Measurements from ENCODE around the gene PREP. TPM values are rescaled to one million over a fixed set of nuclear protein-coding genes. Genes with fewer than 3 reads are reported as not detected.

The PREP gene
- total RNA-seq, 2 donors from 2014 or later: 26.2 to 27.8 TPM

DNA sequence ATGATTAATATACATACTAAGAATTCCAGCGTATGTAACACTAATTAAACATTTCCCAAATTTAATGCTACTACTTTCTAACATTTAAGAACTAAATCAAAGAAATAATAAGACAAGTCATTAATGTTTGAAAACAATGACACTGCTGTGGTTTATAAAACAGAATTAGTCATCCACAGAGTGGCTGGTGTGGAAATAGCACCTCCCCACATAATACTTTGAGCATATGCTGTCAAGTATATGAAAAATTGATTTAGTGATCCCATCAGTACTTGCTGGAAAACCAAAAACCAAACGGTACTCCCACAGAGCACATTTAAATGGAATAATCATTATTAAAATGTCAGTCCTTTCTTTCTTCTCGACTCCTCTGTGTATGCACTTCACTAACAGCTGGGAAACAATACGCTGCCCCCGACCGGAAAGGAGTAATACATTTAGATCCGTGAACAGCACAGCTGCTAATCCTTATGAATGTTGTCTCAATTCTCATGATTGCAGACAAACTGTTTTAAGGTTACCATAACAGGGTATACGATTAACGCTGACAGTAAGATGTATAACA lies 78.4 kb downstream of the PREP start:
- H3K9me3 ChIP-seq (ENCODE audit: control insufficient read depth, low read length, poor library complexity, severe bottlenecking): no peaks in the 10 kb centered on the region
- H3K36me3 Mint-ChIP-seq (ENCODE audit: low read depth): peaks cover 11% of the 10 kb centered on the region
- H3K4me3 Mint-ChIP-seq: no peak overlapping the region
- ATAC-seq (no peak), DNase-seq (no peak)
- H3K4me1 Mint-ChIP-seq: peaks cover 4% of the 10 kb centered on the region
- no peak overlapping the region for H3K27ac Mint-ChIP-seq
- no peaks in the 10 kb centered on the region for H3K27me3 Mint-ChIP-seq

DNA sequence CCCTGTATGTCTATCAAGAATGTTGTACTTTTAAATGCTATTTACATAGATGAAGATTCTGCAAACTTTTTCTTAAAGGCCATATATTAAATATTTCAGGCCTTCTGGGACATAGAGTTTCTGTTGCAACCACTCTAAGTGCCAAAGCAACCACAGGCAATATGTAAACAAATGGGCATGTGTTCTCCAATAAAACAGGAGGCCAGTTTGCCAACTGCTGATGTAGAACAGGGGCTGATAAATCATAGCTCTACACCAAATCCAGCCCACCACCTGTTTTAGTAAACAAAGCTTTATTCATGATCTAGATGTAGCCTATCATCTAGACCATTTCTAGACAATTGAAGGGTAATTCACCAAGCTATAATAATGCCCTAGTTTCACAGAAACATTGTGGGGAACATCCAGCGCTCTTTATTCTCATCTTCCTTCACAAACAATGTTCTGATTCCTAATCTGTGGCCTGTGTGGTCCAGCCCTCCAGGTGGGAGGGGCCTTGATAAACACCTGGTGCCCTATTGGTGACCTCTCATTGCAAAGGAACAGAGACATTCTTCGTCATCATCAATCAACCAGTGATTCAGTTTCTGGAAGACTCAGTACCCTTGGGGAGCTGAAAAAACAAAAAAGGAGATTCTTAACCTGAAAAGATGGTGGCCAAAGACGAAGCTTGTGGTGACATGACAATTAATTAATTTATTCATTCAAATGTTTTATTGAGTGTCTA lies 80.2 kb downstream of the PREP start:
- ATAC-seq: no peak
- H3K27me3 Mint-ChIP-seq: no peaks in the 10 kb centered on the region
- no peak overlapping the region for H3K4me3 Mint-ChIP-seq
- peaks cover 7% of the 10 kb centered on the region for H3K4me1 Mint-ChIP-seq
- H3K27ac Mint-ChIP-seq: peak overlapping the region; percentile 70
- H3K9me3 ChIP-seq (ENCODE audit: control insufficient read depth, low read length, poor library complexity, severe bottlenecking): no peaks in the 10 kb centered on the region
- no peak for DNase-seq
- peaks cover 12% of the 10 kb centered on the region for H3K36me3 Mint-ChIP-seq (ENCODE audit: low read depth)

DNA sequence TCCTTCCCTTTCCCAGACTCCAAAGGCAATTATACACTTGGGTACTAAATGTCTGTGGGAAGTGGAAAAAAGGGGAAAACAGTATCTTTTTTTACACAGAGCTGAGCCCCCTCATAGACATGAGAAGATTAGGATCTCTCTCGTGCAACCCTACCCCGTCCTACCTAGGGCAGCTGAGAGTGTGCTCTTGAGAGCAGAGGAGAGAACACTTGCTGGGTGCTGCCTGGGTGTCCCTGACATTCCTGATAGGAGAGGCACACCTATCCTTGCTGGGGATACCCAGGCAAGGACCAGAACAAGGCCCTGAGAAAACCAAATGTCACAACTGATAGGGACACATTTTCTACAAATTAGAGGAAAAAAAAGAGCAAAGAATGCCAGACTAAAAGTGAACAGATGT lies 81.2 kb downstream of the PREP start:
- no peak for ATAC-seq
- peak overlapping the region; percentile 70 for H3K27ac Mint-ChIP-seq
- H3K9me3 ChIP-seq (ENCODE audit: control insufficient read depth, low read length, poor library complexity, severe bottlenecking): no peaks in the 10 kb centered on the region
- peaks cover 5% of the 10 kb centered on the region for H3K4me1 Mint-ChIP-seq
- no peaks in the 10 kb centered on the region for H3K27me3 Mint-ChIP-seq
- no peak overlapping the region for H3K4me3 Mint-ChIP-seq
- peaks cover 12% of the 10 kb centered on the region for H3K36me3 Mint-ChIP-seq (ENCODE audit: low read depth)
- DNase-seq: no peak

DNA sequence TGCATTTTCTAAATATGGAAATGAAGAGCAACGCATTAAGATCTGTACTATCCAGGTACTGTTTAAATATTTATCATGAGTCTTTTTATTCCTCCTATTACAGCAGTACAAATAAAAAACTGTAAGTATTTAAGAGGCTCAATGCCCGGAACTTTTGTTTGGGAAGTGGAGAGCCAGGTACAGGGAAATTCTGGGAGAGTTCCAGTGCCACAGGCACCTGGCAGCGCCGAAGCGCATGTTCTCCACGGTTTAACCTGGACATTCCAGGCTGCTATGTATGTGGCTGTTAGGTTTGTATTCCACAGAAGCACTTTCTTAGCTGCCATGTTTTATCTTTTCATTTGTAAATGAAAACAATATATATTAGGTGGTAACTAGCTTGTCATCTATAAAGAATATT lies 81.7 kb downstream of the PREP start:
- no peak for DNase-seq
- Mint-ChIP-seq H3K27ac (no peak overlapping the region), H3K27me3 (no peaks in the 10 kb centered on the region), H3K4me3 (no peak overlapping the region), H3K4me1 (peaks cover 5% of the 10 kb centered on the region), H3K36me3 (ENCODE audit: low read depth) (peaks cover 11% of the 10 kb centered on the region)
- ATAC-seq: no peak
- no peaks in the 10 kb centered on the region for H3K9me3 ChIP-seq (ENCODE audit: control insufficient read depth, low read length, poor library complexity, severe bottlenecking)

DNA sequence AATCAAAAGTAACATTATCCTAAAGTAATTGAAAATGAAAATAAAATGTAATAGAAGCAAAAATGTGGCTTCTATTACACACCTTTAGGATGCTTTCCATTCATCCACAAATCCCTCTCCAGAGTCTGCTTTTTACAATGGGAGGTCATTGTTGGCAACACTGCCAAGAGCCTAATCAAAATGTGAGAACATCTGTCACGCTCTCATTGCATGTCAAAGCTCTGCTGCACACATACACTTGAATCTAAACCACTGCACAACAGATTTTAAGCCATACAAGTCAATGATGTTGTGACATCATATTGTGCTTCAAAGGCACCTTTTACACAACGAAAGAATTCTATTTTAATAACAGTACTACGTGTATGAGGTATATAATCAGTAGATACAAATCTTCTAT lies 82.1 kb downstream of the PREP start:
- Mint-ChIP-seq H3K36me3 (ENCODE audit: low read depth) (peaks cover 13% of the 10 kb centered on the region), H3K4me1 (peaks cover 5% of the 10 kb centered on the region), H3K27me3 (no peaks in the 10 kb centered on the region), H3K27ac (no peak overlapping the region), H3K4me3 (no peak overlapping the region)
- no peak for ATAC-seq
- DNase-seq: no peak
- no peaks in the 10 kb centered on the region for H3K9me3 ChIP-seq (ENCODE audit: control insufficient read depth, low read length, poor library complexity, severe bottlenecking)

DNA sequence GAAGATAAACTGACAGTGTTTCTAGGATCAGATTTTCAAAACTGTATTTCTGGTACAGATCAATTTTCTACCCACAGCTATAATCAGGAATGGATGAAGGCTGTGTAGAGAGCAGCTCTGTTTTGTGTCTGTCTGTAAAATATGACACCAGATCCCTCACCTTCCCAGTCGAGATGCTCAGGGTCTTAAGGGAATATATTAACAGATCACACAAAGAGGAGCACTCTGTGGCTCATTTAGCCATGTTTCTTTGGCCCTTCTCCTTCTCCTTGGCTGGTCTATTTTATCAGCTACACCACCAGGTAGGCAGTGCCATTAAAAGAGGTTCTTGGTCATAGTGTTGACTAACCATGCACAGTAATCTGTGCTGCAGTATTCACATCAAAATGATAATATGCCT lies 82.6 kb downstream of the PREP start:
- DNase-seq: no peak
- Mint-ChIP-seq H3K27ac (no peak overlapping the region), H3K4me1 (peaks cover 5% of the 10 kb centered on the region), H3K27me3 (no peaks in the 10 kb centered on the region), H3K4me3 (no peak overlapping the region), H3K36me3 (ENCODE audit: low read depth) (peaks cover 10% of the 10 kb centered on the region)
- no peak for ATAC-seq
- H3K9me3 ChIP-seq (ENCODE audit: control insufficient read depth, low read length, poor library complexity, severe bottlenecking): no peaks in the 10 kb centered on the region

DNA sequence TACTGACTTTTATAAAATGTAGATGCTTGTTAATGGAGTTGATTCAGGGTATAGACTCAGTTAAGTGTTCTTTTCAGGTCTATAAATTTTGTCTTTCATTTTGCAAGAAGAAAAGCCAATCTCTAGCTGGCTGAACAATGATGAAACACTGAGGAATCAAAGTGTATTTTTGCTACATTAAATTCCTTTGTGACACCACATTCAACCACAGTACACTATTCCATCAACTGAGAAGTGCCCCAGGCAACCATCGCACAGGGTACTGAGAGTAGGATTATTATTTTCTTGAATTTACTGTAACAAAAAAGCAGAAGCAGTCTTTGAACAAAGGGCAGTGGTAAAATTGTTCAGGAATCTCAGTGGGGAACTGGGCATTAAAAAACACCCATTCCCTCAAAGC lies 83.6 kb downstream of the PREP start:
- H3K36me3 Mint-ChIP-seq (ENCODE audit: low read depth): peaks cover 14% of the 10 kb centered on the region
- no peak overlapping the region for H3K27ac Mint-ChIP-seq
- H3K4me3 Mint-ChIP-seq: no peak overlapping the region
- peaks cover 5% of the 10 kb centered on the region for H3K4me1 Mint-ChIP-seq
- ATAC-seq (no peak), DNase-seq (no peak)
- no peaks in the 10 kb centered on the region for H3K27me3 Mint-ChIP-seq
- H3K9me3 ChIP-seq (ENCODE audit: control insufficient read depth, low read length, poor library complexity, severe bottlenecking): no peaks in the 10 kb centered on the region

DNA sequence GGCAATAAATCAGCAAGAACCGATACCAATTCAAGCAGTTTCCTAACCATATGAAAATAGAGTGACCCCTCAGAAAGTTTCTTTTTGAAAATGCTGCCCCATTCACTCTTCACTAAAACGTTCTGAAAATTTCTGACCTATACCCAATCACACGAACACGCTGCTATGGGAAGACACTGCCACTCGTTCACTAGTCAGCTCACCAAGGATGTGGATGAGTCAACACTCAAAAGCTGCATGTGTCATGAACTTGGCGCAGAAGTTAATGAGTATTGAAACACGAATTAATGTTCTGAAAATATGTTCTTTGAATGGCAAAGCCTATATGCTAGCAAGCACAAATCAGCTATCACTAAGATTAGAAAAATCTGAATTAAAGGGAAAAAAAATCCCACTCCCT lies 84.2 kb downstream of the PREP start:
- no peak for DNase-seq
- no peak for ATAC-seq
- no peaks in the 10 kb centered on the region for H3K27me3 Mint-ChIP-seq
- H3K27ac Mint-ChIP-seq: no peak overlapping the region
- peaks cover 14% of the 10 kb centered on the region for H3K36me3 Mint-ChIP-seq (ENCODE audit: low read depth)
- no peaks in the 10 kb centered on the region for H3K9me3 ChIP-seq (ENCODE audit: control insufficient read depth, low read length, poor library complexity, severe bottlenecking)
- no peak overlapping the region for H3K4me3 Mint-ChIP-seq
- peaks cover 5% of the 10 kb centered on the region for H3K4me1 Mint-ChIP-seq

DNA sequence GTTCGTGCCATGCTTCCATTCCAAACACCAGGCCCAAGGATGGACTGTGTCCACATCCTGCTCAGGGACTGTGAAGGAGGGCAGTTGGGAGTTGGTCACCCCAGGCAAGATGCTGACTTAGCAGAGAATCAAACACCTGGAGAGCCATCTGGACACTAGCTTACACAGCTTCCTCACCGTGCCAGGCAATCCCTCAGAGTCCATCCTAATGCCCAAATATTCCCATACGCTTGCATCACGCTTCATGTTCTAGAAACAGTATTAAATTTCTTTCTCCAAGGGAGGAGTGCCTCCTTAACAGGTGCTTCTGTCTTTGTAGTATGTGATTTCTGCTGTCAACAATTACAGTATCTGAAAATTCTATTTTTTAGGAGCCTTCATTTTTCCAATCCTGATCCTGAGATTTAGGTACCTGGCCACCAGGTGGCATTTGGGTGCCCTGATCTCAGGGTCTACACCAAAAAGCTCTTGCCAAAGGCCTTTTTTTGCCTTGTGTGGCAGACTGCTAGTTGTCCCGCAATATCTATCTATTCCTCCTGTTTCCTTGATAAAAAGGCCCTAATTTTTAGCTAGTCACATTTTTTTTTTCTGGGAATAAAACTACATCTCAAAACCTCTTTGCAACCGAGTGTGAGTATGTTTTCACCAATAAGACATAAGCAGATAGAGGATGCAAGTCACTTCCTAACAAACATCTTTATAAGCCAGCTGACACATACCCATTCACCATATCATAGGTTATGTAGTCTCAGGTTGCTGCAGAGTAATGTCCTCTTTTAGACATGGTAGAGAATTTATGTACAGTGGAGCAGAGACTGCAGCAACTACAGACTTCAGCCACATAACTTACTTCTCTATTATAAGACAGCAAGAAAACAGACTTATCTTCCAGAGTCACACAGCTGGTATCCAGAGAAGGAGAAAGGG lies 85.0 kb downstream of the PREP start:
- Mint-ChIP-seq H3K27ac (peak overlapping the region; percentile 47), H3K27me3 (no peaks in the 10 kb centered on the region), H3K36me3 (ENCODE audit: low read depth) (peaks cover 18% of the 10 kb centered on the region), H3K4me3 (no peak overlapping the region), H3K4me1 (peaks cover 5% of the 10 kb centered on the region)
- ATAC-seq: no peak
- DNase-seq: no peak
- H3K9me3 ChIP-seq (ENCODE audit: control insufficient read depth, low read length, poor library complexity, severe bottlenecking): no peaks in the 10 kb centered on the region

DNA sequence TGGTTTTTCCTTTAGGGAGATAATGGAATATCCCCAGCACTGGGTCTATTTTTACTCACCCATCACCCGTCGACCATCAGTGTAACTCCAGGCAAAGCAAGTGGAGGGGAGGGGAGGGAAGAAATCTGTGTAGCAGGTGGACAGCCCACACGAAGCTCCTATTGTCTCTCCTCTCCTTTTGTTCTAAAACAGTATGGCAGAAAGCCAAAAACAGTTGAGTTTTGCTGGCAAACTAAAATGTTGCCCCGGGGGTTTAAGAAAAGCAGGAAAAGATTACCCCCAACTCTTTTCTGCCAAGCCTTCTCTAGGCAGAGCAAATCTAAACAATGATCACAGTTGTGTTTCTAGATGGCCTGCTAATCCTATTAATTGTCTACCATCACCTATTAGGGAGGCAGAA lies 89.7 kb downstream of the PREP start:
- peaks cover 12% of the 10 kb centered on the region for H3K4me1 Mint-ChIP-seq
- H3K4me3 Mint-ChIP-seq: no peak overlapping the region
- H3K9me3 ChIP-seq (ENCODE audit: control insufficient read depth, low read length, poor library complexity, severe bottlenecking): no peaks in the 10 kb centered on the region
- no peak for ATAC-seq
- H3K27me3 Mint-ChIP-seq: no peaks in the 10 kb centered on the region
- peaks cover 20% of the 10 kb centered on the region for H3K36me3 Mint-ChIP-seq (ENCODE audit: low read depth)
- no peak for DNase-seq
- no peak overlapping the region for H3K27ac Mint-ChIP-seq

DNA sequence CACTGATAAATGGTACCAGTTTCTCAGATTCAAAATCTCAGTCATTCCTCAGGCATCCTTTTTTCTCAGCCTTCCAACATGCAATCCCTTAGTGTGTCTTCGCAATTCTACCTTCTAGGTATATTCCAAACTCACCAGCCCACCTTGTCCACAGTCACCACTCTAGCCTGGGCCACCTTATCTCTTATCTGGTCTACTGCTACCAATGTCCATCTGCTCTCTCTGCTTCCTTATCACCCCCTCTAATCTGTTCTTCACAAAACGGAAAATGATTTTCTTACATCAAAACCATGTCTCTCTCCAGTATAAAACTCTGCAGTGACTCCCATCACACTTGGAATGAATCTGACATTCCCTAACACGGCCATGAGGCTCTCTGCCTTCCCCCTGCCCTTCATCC lies 91.9 kb downstream of the PREP start:
- Mint-ChIP-seq H3K36me3 (ENCODE audit: low read depth) (peaks cover 20% of the 10 kb centered on the region), H3K27me3 (no peaks in the 10 kb centered on the region), H3K4me3 (no peak overlapping the region), H3K27ac (no peak overlapping the region), H3K4me1 (peaks cover 10% of the 10 kb centered on the region)
- H3K9me3 ChIP-seq (ENCODE audit: control insufficient read depth, low read length, poor library complexity, severe bottlenecking): no peaks in the 10 kb centered on the region
- ATAC-seq: no peak
- DNase-seq: no peak

DNA sequence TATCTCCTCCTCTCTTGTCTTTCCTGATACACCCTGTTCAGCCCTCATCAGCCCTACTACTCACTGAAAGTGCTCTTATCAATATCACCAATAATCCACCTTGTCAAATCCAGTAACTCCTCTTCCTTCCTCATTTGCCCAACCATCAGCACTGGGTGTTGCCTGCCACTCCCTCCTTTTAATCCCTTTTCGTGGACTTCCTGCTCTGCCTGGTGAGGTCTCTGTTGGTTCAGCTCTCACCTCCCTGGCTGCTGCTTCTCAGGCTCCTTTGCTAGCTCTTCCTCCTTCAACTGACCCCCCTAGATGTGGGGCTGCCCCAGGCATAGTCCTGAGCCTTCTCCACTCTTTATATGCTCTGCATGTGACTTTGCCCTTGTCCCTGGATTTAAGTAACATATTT lies 92.5 kb downstream of the PREP start:
- no peaks in the 10 kb centered on the region for H3K9me3 ChIP-seq (ENCODE audit: control insufficient read depth, low read length, poor library complexity, severe bottlenecking)
- ATAC-seq (no peak), DNase-seq (no peak)
- peaks cover 10% of the 10 kb centered on the region for H3K4me1 Mint-ChIP-seq
- H3K27ac Mint-ChIP-seq: no peak overlapping the region
- no peaks in the 10 kb centered on the region for H3K27me3 Mint-ChIP-seq
- H3K4me3 Mint-ChIP-seq: no peak overlapping the region
- peaks cover 20% of the 10 kb centered on the region for H3K36me3 Mint-ChIP-seq (ENCODE audit: low read depth)

DNA sequence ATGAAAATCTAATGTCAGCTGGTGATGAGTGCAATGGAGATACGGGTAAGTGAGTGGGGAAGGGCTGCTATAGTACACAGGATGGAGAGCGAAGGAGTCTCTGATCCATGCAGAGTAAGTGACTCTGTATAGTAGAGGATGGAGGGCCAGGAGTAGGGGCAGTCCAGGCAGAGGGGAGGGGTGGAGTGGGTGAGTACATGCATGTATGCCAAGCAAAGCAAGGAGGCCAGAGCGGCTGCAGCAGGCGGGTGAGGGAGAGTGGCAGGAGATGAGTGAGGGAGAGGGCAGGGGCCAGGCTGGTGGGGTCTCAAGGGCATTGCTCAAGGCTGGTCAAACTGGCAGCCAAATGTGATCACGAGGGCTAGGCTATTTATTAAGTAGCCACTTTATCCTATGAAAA lies 94.0 kb downstream of the PREP start:
- ATAC-seq (no peak), DNase-seq (no peak)
- H3K27me3 Mint-ChIP-seq: no peaks in the 10 kb centered on the region
- H3K4me1 Mint-ChIP-seq: peaks cover 10% of the 10 kb centered on the region
- peaks cover 16% of the 10 kb centered on the region for H3K36me3 Mint-ChIP-seq (ENCODE audit: low read depth)
- H3K27ac Mint-ChIP-seq: no peak overlapping the region
- H3K9me3 ChIP-seq (ENCODE audit: control insufficient read depth, low read length, poor library complexity, severe bottlenecking): no peaks in the 10 kb centered on the region
- no peak overlapping the region for H3K4me3 Mint-ChIP-seq
